HCT116 (cell line): ENCODE data around the gene GGT6. TPM values are rescaled to one million over a fixed set of nuclear protein-coding genes. Genes with fewer than 3 reads are reported as not detected.

Experiments
- ATAC-seq: fragments of 200-7000 bp; cut with Tn5 transposase; 2 replicates; pipeline ENCODE4 v1.9.1; 2020; ENCODE audit warnings: mild to moderate bottlenecking, moderate library complexity
- BruUV-seq: library from RNA; stranded (reverse); fragments of 400-500 nt; replicated peaks from 2 replicates; lab custom pipeline; 2021; lab: Mats Ljungman, UMichigan
- CTCF ChIA-PET: fragments of 300-600 bp; sonication (Branson Sonifier 250); formaldehyde crosslinking; loops from one replicate; lab custom pipeline; 2021; ENCODE audit warnings: antibody characterized with exemption; lab: Charles Lee
- POLR2A ChIA-PET: fragments of 300-600, 350-600 bp; sonication (Branson Sonifier 250); formaldehyde crosslinking; loops from one replicate; lab custom pipeline; 2021; ENCODE audit warnings: antibody characterized with exemption; lab: Charles Lee
- RAD21 ChIA-PET, 2 experiments: fragments of 300-600 bp; sonication (Branson Sonifier 250); formaldehyde crosslinking; loops; one replicate each; lab custom pipeline; 2023; ENCODE audit warnings: low total read pairs in 2 of 2; ENCODE audit not compliant: uncharacterized antibody in 2 of 2, unreplicated experiment in 2 of 2, low non-redundant PET in 1 of 2; lab: Charles Lee
- DNase-seq: peaks from one replicate; pipeline ENCODE4 v3.0.0-alpha.2; 2010; ENCODE audit warnings: low read depth, low spot score
- H2AFZ ChIP-seq: fragments of 200-600 bp; shearing (Covaris generic), sonication (generic); 2 replicates; pipeline ENCODE4 v1.6.1; 2017; ENCODE audit warnings: low read depth, mixed run types, mixed read lengths, antibody characterized with exemption, low read length; ENCODE audit not compliant: poor library complexity, severe bottlenecking
- H3K27ac ChIP-seq: 2 replicates; pipeline ENCODE4 v1.5.1; 2012; ENCODE audit warnings: low read depth, low read length
- H3K27me3 ChIP-seq: fragments of 200-600 bp; sonication (generic); 2 replicates; pipeline ENCODE4 v1.6.1; 2016; ENCODE audit warnings: mixed run types, low read length, mixed read lengths; ENCODE audit not compliant: insufficient read depth
- H3K36me3 ChIP-seq, 2 experiments: fragments of 200-500 bp in 1 of 2; fragments of 200-600 bp in 1 of 2; sonication (Bioruptor generic) in 1 of 2; sonication (generic) in 1 of 2; 2 replicates each; pipeline versions ENCODE4 v1.5.1 to v1.6.1; 2014 to 2016; ENCODE audit warnings: low read length in 2 of 2, inconsistent platforms in 1 of 2, mixed read lengths in 1 of 2, mixed run types in 1 of 2; ENCODE audit not compliant: insufficient read depth in 2 of 2, control insufficient read depth in 1 of 2
- H3K4me1 ChIP-seq, 2 experiments: fragments of 200-600 bp in 1 of 2; sonication (generic) in 1 of 2; 2 replicates each; pipeline versions ENCODE4 v1.5.1 to v1.6.1; 2012 to 2017; ENCODE audit warnings: low read length in 2 of 2, inconsistent platforms in 1 of 2, mild to moderate bottlenecking in 1 of 2, mixed read lengths in 1 of 2, mixed run types in 1 of 2, moderate library complexity in 1 of 2; ENCODE audit not compliant: insufficient read depth in 2 of 2, control insufficient read depth in 1 of 2
- H3K4me2 ChIP-seq: fragments of 200-600 bp; sonication (generic); 2 replicates; pipeline ENCODE4 v1.6.1; 2017; ENCODE audit warnings: mixed run types, low read length, mixed read lengths
- H3K4me3 ChIP-seq, 2 experiments: fragments of 200-600 bp in 1 of 2; sonication (generic) in 1 of 2; replicated peaks in 1 of 2; 2 replicates each; pipeline ENCODE4 v1.5.1; 2011 to 2016; ENCODE audit warnings: low read length in 2 of 2, control low read depth in 1 of 2, low read depth in 1 of 2, mild to moderate bottlenecking in 1 of 2, mixed read lengths in 1 of 2, mixed run types in 1 of 2
- H3K79me2 ChIP-seq: fragments of 200-600 bp; sonication (generic); 2 replicates; pipeline ENCODE4 v1.6.1; 2017; ENCODE audit warnings: mild to moderate bottlenecking, mixed run types, low read length, moderate library complexity, mixed read lengths; ENCODE audit not compliant: insufficient read depth
- H3K9ac ChIP-seq: fragments of 200-600 bp; sonication (generic); 2 replicates; pipeline ENCODE4 v1.6.1; 2016; ENCODE audit warnings: low read length, mixed read lengths
- H3K9me2 ChIP-seq: fragments of 200-600 bp; sonication (generic), shearing (Covaris generic); 2 replicates; pipeline ENCODE4 v1.6.1; 2017; ENCODE audit warnings: mixed run types, mild to moderate bottlenecking, moderate library complexity; ENCODE audit not compliant: insufficient read depth
- H3K9me3 ChIP-seq, 2 experiments: fragments of 200-500 bp in 1 of 2; fragments of 200-600 bp in 1 of 2; sonication (Bioruptor generic) in 1 of 2; sonication (generic) in 1 of 2; 2 replicates each; pipeline ENCODE4 v1.6.1; 2014 to 2017; ENCODE audit warnings: low read length in 2 of 2, mixed read lengths in 2 of 2, inconsistent platforms in 1 of 2, low read depth in 1 of 2, mild to moderate bottlenecking in 1 of 2, mixed run types in 1 of 2, moderate library complexity in 1 of 2; ENCODE audit not compliant: control insufficient read depth in 1 of 2, insufficient read depth in 1 of 2
- H4K20me1 ChIP-seq: fragments of 200-600 bp; sonication (generic), shearing (Covaris generic); 2 replicates; pipeline ENCODE4 v1.6.1; 2017; ENCODE audit warnings: mixed run types, mild to moderate bottlenecking, moderate library complexity; ENCODE audit not compliant: insufficient read depth
- CBX3 ChIP-seq: IDR thresholded peaks from 2 replicates; pipeline ENCODE4 v1.6.1; 2012; ENCODE audit warnings: low read depth
- CEBPB ChIP-seq: IDR thresholded peaks from 2 replicates; pipeline ENCODE4 v1.6.1; 2012; ENCODE audit warnings: low read depth
- EGR1 ChIP-seq: IDR thresholded peaks from 2 replicates; pipeline ENCODE4 v1.6.1; 2012; ENCODE audit warnings: low read depth
- EZH2 ChIP-seq: fragments of 200-600 bp; sonication (generic); IDR thresholded peaks from 2 replicates; pipeline ENCODE4 v1.6.1; 2017; ENCODE audit warnings: antibody characterized with exemption, mixed run types
- EZH2phosphoT487 ChIP-seq: fragments of 200-600 bp; IDR thresholded peaks from 2 replicates; pipeline ENCODE4 v1.6.1; 2018; ENCODE audit warnings: antibody characterized with exemption, borderline replicate concordance
- FOSL1 ChIP-seq: IDR thresholded peaks from 2 replicates; pipeline ENCODE4 v1.6.1; 2012; ENCODE audit warnings: low read depth
- JUND ChIP-seq: IDR thresholded peaks from 2 replicates; pipeline ENCODE4 v1.6.1; 2012
- MAX ChIP-seq: IDR thresholded peaks from 2 replicates; pipeline ENCODE4 v1.6.1; 2012
- POLR2A ChIP-seq: IDR thresholded peaks from 2 replicates; pipeline ENCODE4 v1.7.0; 2011; ENCODE audit warnings: borderline replicate concordance; ENCODE audit not compliant: insufficient read depth, insufficient read length; ENCODE audit errors: extremely low read depth
- POLR2AphosphoS5 ChIP-seq: IDR thresholded peaks from 2 replicates; pipeline ENCODE4 v1.6.1; 2011; ENCODE audit warnings: mild to moderate bottlenecking, low read depth, low read length, moderate library complexity
- REST ChIP-seq: IDR thresholded peaks from 2 replicates; pipeline ENCODE4 v1.6.1; 2012; ENCODE audit warnings: low read depth
- SIN3A ChIP-seq: IDR thresholded peaks from 2 replicates; pipeline ENCODE4 v1.6.1; 2012; ENCODE audit warnings: low read depth
- SP1 ChIP-seq: IDR thresholded peaks from 2 replicates; pipeline ENCODE4 v1.6.1; 2012; ENCODE audit warnings: low read depth
- SRF ChIP-seq: IDR thresholded peaks from 2 replicates; pipeline ENCODE4 v1.6.1; 2012; ENCODE audit warnings: low read depth
- TCF7L2 ChIP-seq: IDR thresholded peaks from 2 replicates; pipeline ENCODE4 v1.7.0; 2011; ENCODE audit warnings: borderline replicate concordance, inconsistent platforms; ENCODE audit not compliant: insufficient read depth, insufficient read length; ENCODE audit errors: extremely low read depth
- YY1 ChIP-seq: IDR thresholded peaks from 2 replicates; pipeline ENCODE4 v1.6.1; 2011; ENCODE audit warnings: low read length, low read depth, moderate library complexity, mild to moderate bottlenecking; ENCODE audit not compliant: insufficient replicate concordance; ENCODE audit errors: extremely low read depth
- ZFX ChIP-seq: fragments of 450-650 bp; IDR thresholded peaks from 2 replicates; pipeline ENCODE4 v1.6.1; 2017
- ZNF274 ChIP-seq: fragments of 200-500 bp; sonication (Bioruptor generic); IDR thresholded peaks from 2 replicates; pipeline ENCODE4 v1.6.1; 2014; ENCODE audit warnings: mild to moderate bottlenecking, low read depth, low read length, inconsistent platforms
- intact Hi-C: fragments of 100-400 bp; cut with micrococcal nuclease; formaldehyde crosslinking; loops from 2 replicates; pipeline ENCODE4 v1.10.0; 2022
- total RNA-seq: library from RNA; stranded (reverse); gene quantifications from one replicate; pipeline ENCODE4 v1.2.1, GENCODE V29; 2021; ENCODE audit not compliant: unreplicated experiment

GGT6 gene
- total RNA-seq, 1 experiment from 2014 or later, result 0.10 TPM

- ChIA-PET CTCF (no interaction called here), POLR2A (no interaction called here), RAD21 (no interaction called here)
- Histone ChIP-seq H3K27me3 (no peaks in the 10 kb centered on the region), H3K9me3 (no peaks in the 10 kb centered on the region), H3K27ac (no peak overlapping the region), H2AFZ (no peak overlapping the region), H3K4me3 (no peak overlapping the region), H3K9ac (no peak overlapping the region), H3K79me2 (no peaks in the 10 kb centered on the region), H3K4me1 (no peaks in the 10 kb centered on the region; a peak in 1 of 4 replicates), H3K9me2 (no peaks in the 10 kb centered on the region), H4K20me1 (no peaks in the 10 kb centered on the region), H3K4me2 (no peak overlapping the region), H3K36me3 (no peaks in the 10 kb centered on the region)
- ATAC-seq (no peak), DNase-seq (no peak)
- intact Hi-C loops, result no loop called here
- BruUV-seq, result no TSS peak
- TF ChIP-seq FOSL1 (no peak), MAX (no peak), POLR2AphosphoS5 (no peak), POLR2A (no peak), SRF (no peak), CEBPB (no peak), EZH2 (no peak), SIN3A (no peak), JUND (no peak), CBX3 (no peak), ZNF274 (no peak), EZH2phosphoT487 (no peak)
Observed at GRCh38 chr17:4601326-4601725, 40.9 kb upstream of the GGT6 start.

DNA sequence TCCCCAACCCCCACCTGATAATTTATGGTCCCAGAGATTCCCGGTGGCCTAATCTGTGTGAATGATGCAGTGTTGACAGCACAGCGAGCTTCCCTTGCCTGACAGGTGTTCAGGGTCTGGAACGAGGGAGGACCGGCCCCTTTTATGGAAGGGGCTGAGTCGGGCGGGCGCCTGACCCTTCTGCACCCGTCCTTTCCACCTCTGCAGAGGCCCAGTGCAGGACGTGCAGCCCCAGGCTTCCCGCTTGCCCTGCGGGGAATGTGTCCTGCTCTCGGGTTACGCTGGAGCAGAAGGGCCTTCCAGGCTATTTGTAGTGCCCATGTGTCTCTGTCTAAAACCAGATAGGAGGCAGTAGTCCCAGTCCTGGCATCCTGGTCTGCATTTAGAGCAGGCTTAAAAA lies 40.2 kb upstream of the GGT6 start:
- Histone ChIP-seq H3K36me3 (no peaks in the 10 kb centered on the region), H3K4me2 (no peak overlapping the region), H3K9me3 (no peaks in the 10 kb centered on the region), H3K9ac (no peak overlapping the region), H3K79me2 (no peaks in the 10 kb centered on the region), H3K9me2 (no peaks in the 10 kb centered on the region), H2AFZ (no peak overlapping the region), H3K4me3 (no peak overlapping the region), H3K27ac (no peak overlapping the region), H3K27me3 (no peaks in the 10 kb centered on the region), H3K4me1 (no peaks in the 10 kb centered on the region; a peak in 1 of 4 replicates), H4K20me1 (no peaks in the 10 kb centered on the region)
- no TSS peak for BruUV-seq
- intact Hi-C loops, result no loop called here
- RAD21 ChIA-PET, result no interaction called here
- POLR2A ChIA-PET, result no interaction called here
- DNase-seq, result no peak
- ATAC-seq, result no peak
- CTCF ChIA-PET, result no interaction called here
- TF ChIP-seq YY1, result no peak
- no peak for TF ChIP-seq EZH2phosphoT487
- TF ChIP-seq SIN3A, result no peak
- TF ChIP-seq EGR1, result no peak
- TF ChIP-seq MAX, result no peak
- no peak for TF ChIP-seq TCF7L2
- TF ChIP-seq FOSL1, result no peak
- no peak for TF ChIP-seq POLR2AphosphoS5
- TF ChIP-seq SP1, result no peak
- no peak for TF ChIP-seq SRF
- TF ChIP-seq EZH2, result no peak
- TF ChIP-seq ZFX, result no peak
- no peak for TF ChIP-seq REST
